BE2C (cell line): Measurements from ENCODE around the gene EML6.
A peak's percentile ranks its signal among the peaks of the same experiment; 100 is the strongest.
"Not testable (repeated sequence)": the region's sequence is repeated elsewhere in the genome, so short reads cannot be mapped to it uniquely, and the experiment has no call there.

Experiments
- DNase-seq: peaks from one replicate; pipeline ENCODE4 v3.0.0-alpha.2; 2020
- H3K27me3 ChIP-seq: fragments of 250-450 bp; sonication (Bioruptor Pico); 2 replicates; pipeline ENCODE4 v1.5.1; 2020; ENCODE audit warnings: mild to moderate bottlenecking
- H3K36me3 ChIP-seq: fragments of 250-450 bp; sonication (Bioruptor Pico); 2 replicates; pipeline ENCODE4 v1.5.1; 2020; ENCODE audit warnings: mild to moderate bottlenecking
- H3K4me1 ChIP-seq: fragments of 250-450 bp; sonication (Bioruptor Pico); 2 replicates; pipeline ENCODE4 v1.5.1; 2020
- H3K4me3 ChIP-seq: 2 replicates; pipeline ENCODE4 v1.5.1; 2011; ENCODE audit warnings: low read depth, low read length
- H3K9me3 ChIP-seq: fragments of 250-450 bp; sonication (Bioruptor Pico); 2 replicates; pipeline ENCODE4 v1.5.1; 2020
- CTCF ChIP-seq: IDR thresholded peaks from 2 replicates; pipeline ENCODE4 v1.5.1; 2012; ENCODE audit warnings: mild to moderate bottlenecking, low read depth, low read length

EML6 gene

GRCh38 chr2:54838585-54839035 lies 115.1 kb downstream of the EML6 start:
- Histone ChIP-seq H3K4me3 (no peak overlapping the region), H3K27me3 (no peaks in the 10 kb centered on the region), H3K4me1 (peaks cover 17% of the 10 kb centered on the region), H3K36me3 (no peaks in the 10 kb centered on the region), H3K9me3 (no peaks in the 10 kb centered on the region)
- peak; percentile 68 for DNase-seq
- TF ChIP-seq CTCF, result peak; percentile 81

GRCh38 chr2:54839461-54840255 lies 116.2 kb downstream of the EML6 start:
- H3K9me3 ChIP-seq, result no peaks in the 10 kb centered on the region
- no peak for DNase-seq
- peaks cover 17% of the 10 kb centered on the region for H3K4me1 ChIP-seq
- H3K27me3 ChIP-seq, result no peaks in the 10 kb centered on the region
- no peak overlapping the region for H3K4me3 ChIP-seq
- no peak for TF ChIP-seq CTCF
- no peaks in the 10 kb centered on the region for H3K36me3 ChIP-seq

- Histone ChIP-seq H3K4me3 (no peak overlapping the region), H3K9me3 (no peaks in the 10 kb centered on the region), H3K27me3 (no peaks in the 10 kb centered on the region), H3K36me3 (no peaks in the 10 kb centered on the region), H3K4me1 (peaks cover 17% of the 10 kb centered on the region)
- TF ChIP-seq CTCF, result no peak
- no peak for DNase-seq
These were observed 117.4 kb downstream of the EML6 start for GRCh38 chr2:54840559-54841468.

GRCh38 chr2:54841500-54841899 lies 118.0 kb downstream of the EML6 start:
- not testable (repeated sequence) for H3K4me3 ChIP-seq, H3K36me3 ChIP-seq, H3K27me3 ChIP-seq, H3K9me3 ChIP-seq, DNase-seq
- peaks cover 17% of the 10 kb centered on the region for H3K4me1 ChIP-seq

DNA sequence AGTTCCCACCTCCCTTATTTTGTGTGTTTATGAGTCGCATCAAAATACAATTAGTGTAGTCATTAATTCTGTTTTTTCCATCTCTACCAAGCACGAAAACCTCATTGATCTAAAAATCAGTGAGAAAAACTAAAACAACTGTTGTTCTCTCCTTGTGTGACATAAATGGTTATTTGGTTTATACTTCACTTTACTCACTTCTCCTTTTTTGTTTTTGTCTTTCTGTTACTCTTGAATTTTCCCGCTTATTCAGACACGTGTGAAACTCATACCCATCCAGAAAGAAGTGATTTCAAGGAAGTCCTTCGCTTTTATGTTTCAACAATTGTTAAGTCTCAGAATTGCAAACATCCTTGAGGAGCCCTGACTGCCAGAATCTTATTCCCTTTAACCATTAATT lies 121.6 kb downstream of the EML6 start:
- no peak for DNase-seq
- H3K4me3 ChIP-seq, result no peak overlapping the region
- peaks cover 6% of the 10 kb centered on the region; the same call in 1 of the 2 replicates for H3K36me3 ChIP-seq
- no peaks in the 10 kb centered on the region for H3K9me3 ChIP-seq
- H3K27me3 ChIP-seq, result no peaks in the 10 kb centered on the region
- no peaks in the 10 kb centered on the region; the same call in none of the 2 replicates for H3K4me1 ChIP-seq
- TF ChIP-seq CTCF, result no peak

GRCh38 chr2:54845514-54845913 lies 122.1 kb downstream of the EML6 start:
- peaks cover 6% of the 10 kb centered on the region for H3K36me3 ChIP-seq
- no peaks in the 10 kb centered on the region for H3K9me3 ChIP-seq
- TF ChIP-seq CTCF, result no peak
- no peaks in the 10 kb centered on the region; the same call in none of the 2 replicates for H3K4me1 ChIP-seq
- H3K4me3 ChIP-seq, result no peak overlapping the region
- no peaks in the 10 kb centered on the region for H3K27me3 ChIP-seq
- DNase-seq, result no peak
